Kidney epithelial cell (primary cell): Measurements from ENCODE around the gene AMPD2. TPM values are rescaled to one million over a fixed set of nuclear protein-coding genes. Genes with fewer than 3 reads are reported as not detected.
"Not testable (repeated sequence)": the region's sequence is repeated elsewhere in the genome, so short reads cannot be mapped to it uniquely, and the experiment has no call there.

ENCODE experiments used
- DNase-seq: peaks from one replicate; pipeline ENCODE4 v3.0.0-alpha.2; 2010; ENCODE audit warnings: low read depth
- H3K27me3 ChIP-seq: 2 replicates; pipeline ENCODE4 v1.6.0; 2011; ENCODE audit warnings: low read length; ENCODE audit not compliant: control insufficient read depth, insufficient read depth
- H3K36me3 ChIP-seq: 2 replicates; pipeline ENCODE4 v1.5.1; 2011; ENCODE audit warnings: low read length; ENCODE audit not compliant: control insufficient read depth, insufficient read depth
- H3K4me3 ChIP-seq: 2 replicates; pipeline ENCODE4 v1.5.1; 2011; ENCODE audit warnings: low read depth, mild to moderate bottlenecking, control low read depth, low read length
- CTCF ChIP-seq: IDR thresholded peaks from 2 replicates; pipeline ENCODE4 v1.5.1; 2011; ENCODE audit warnings: mild to moderate bottlenecking, moderate library complexity, low read length, control low read depth, inconsistent platforms; ENCODE audit not compliant: insufficient read depth, poor library complexity, severe bottlenecking
- total RNA-seq: library from RNA; depleted of rRNA; stranded (reverse); fragments of >200 nt; gene quantifications from 2 replicates; pipeline ENCODE4 v1.2.3, GENCODE V29; 2015

Gene AMPD2
- total RNA-seq, 1 donor from 2014 or later = 65.7 TPM

DNA sequence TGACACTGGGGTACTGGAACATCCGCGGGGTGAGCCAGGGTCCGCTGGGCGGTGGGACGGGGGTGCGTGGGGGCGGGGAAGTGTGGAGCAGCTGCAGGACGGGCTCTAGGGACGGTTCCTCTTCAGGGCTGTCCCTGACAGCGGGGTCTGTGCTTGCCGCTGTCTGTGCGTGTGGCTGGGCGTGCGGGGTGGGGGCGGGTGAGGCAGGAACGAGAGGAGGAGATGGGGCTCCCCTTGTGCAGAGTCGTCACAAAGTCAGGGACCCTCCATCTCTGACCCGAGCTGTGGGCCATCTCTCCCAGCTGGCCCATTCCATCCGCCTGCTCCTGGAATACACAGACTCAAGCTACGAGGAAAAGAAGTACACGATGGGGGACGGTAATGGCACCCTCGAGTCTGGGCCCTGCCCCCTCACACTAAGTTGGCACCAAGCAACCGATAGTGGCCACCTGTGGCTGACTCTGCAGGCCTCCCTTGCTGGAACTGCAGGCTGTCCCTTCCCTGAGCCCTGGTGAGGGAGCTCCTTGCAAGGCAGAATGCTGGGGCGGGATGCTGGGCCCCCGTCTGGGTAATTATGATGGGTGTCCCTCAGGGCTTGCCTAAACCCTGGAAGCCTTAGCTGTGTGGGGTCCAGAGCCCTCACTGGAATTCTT is 48.6 kb downstream of the AMPD2 start:
- no peaks in the 10 kb centered on the region for H3K36me3 ChIP-seq
- TF ChIP-seq CTCF = no peak
- peak overlapping the region; percentile 44 for H3K4me3 ChIP-seq
- no peaks in the 10 kb centered on the region for H3K27me3 ChIP-seq
- DNase-seq = no peak

DNA sequence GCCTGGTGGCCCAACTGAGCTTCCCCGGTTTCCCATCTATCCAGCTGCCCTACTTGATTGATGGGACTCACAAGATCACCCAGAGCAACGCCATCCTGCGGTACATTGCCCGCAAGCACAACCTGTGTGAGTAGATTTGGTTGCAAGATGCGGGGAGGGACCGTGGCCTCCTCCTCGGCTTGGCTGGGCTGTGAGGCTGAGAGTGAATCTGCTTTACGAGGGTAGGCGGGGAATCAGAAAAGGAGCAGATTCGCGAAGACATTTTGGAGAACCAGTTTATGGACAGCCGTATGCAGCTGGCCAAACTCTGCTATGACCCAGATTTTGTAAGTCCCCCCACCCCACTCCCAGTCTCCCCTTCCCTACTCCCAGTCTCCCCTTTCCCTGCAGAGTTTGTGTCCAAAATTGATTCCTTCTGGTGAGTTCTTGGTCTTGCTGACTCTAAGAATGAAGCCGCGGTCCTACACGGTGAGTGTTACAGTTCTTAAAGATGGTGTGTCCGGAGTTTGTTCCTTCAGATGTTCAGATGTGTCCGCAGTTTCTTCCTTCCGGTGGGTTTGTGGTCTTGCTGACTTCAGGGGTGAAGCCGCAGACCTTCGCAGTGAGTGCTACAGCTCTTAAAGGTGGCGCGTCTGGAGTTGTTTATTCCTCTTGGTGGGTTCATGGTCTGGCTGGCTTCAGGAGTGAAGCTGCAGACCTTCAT is 49.8 kb downstream of the AMPD2 start:
- no peak for TF ChIP-seq CTCF
- Histone ChIP-seq H3K4me3 (no peak overlapping the region), H3K36me3 (no peaks in the 10 kb centered on the region), H3K27me3 (no peaks in the 10 kb centered on the region)
- no peak for DNase-seq

DNA sequence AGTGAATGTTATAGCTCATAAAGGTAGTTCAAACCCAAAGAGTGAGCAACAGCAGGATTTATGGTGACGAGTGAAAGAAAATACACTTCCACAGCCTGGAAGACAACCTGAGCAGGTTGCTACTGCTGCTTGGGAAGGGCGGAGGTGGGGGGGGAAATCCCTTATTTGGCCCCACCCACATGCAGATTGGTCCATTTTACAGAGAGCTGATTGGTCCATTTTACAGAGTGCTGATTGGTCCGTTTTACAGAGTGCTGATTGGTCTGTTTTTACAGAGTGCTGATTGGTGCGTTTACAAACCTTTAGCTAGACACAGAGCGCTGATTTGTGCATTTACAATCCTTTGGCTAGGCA is 50.3 kb downstream of the AMPD2 start:
- H3K27me3 ChIP-seq, H3K4me3 ChIP-seq, H3K36me3 ChIP-seq, DNase-seq: not testable (repeated sequence)

DNA sequence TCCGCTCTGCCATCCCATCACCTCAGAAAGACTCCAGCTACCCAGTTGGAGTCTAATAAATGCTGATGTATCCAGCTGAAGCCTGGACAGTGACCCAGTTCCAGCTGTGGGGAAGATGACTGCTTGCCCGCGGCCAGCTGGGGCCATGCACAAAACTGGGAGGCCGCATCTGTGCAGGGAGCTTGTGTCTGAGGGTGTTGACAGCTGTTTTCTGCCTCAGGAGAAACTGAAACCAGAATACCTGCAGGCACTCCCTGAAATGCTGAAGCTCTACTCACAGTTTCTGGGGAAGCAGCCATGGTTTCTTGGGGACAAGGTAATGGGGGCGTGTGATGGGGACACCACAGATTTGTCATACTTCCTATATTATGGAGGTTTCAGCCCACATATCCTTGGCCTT is 51.4 kb downstream of the AMPD2 start:
- H3K4me3 ChIP-seq = no peak overlapping the region
- no peak for DNase-seq

GRCh38 chr1:109673861-109674260 is 54.2 kb downstream of the AMPD2 start:
- not testable (repeated sequence) for DNase-seq, H3K36me3 ChIP-seq, H3K4me3 ChIP-seq, H3K27me3 ChIP-seq

More for the DNA sequence above, 51.4 kb downstream of the AMPD2 start:
- no peak for TF ChIP-seq CTCF
- Histone ChIP-seq H3K27me3 (no peaks in the 10 kb centered on the region), H3K36me3 (no peaks in the 10 kb centered on the region)

DNA sequence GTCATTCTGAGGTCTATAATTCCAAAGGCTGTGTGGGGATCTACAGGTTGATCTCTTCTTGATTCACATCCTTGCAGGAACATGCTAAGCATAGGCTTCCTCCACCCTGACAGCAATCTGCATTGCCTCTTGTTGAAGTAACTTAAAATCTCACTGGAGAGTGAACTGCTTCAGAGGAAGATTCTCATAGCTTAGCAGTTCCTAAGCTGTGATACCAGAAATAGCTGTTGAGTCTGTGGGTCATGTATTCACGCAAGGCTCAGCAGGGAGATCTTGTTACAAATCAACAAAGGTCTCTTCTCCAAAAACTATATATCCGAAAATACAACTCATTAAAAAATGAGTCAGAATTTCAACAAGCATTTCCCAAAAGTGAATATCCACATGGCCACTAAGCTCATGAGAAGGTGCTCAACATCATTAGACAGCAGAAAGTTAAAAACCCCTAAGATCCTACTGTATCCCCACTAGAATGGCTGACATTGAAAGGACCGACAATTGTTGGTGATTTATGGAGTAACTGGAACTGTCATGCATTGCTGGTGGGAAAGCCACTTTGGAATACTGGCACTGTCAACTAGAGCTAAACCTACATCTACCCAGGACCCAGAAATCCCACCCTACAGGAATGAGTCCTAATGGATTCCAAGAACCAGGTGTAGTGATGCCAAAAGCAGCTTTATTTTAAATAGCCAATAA is 57.2 kb downstream of the AMPD2 start:
- H3K4me3 ChIP-seq, DNase-seq, H3K36me3 ChIP-seq, H3K27me3 ChIP-seq: not testable (repeated sequence)

- Histone ChIP-seq H3K27me3 (no peaks in the 10 kb centered on the region), H3K4me3 (no peak overlapping the region), H3K36me3 (no peaks in the 10 kb centered on the region)
- TF ChIP-seq CTCF = no peak
- DNase-seq = no peak
Observed at GRCh38 chr1:109677459-109677858, 57.8 kb downstream of the AMPD2 start.

DNA sequence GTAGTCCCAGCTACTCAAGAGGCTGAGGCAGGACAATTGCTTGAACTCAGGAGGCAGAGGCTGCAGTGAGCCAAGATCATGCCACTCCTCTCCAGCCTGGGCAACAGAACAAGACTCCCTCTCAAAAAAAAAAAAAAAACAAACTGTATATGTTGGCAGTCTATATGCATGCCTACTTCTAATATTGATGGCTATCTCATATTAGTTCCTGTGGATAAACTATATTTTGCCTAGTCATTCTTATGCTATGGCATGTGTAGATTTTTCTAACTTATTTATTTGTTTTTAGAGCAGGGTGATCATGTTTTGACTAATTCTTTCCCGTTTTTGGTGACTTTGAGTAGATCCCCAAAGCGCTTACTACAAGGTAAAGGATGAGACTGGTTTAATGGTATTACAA is 59.0 kb downstream of the AMPD2 start:
- not testable (repeated sequence) for H3K36me3 ChIP-seq, H3K27me3 ChIP-seq, DNase-seq, H3K4me3 ChIP-seq
